Stimulated activated CD4-positive, alpha-beta T cell treated with anti-CD3 and anti-CD28 coated beads, Interleukin-15, amount 100 ng/mL, for 1 hour (primary cell): ENCODE results near the gene HINT1.
"Not testable (repeated sequence)": the region's sequence is repeated elsewhere in the genome, so short reads cannot be mapped to it uniquely, and the experiment has no call there.

Source experiments
- DNase-seq, 2 donors: peaks; one replicate each; pipeline ENCODE4 v3.0.0-alpha.2; 2020; ENCODE audit warnings: low read depth in 1 of 2, low spot score in 1 of 2

The HINT1 gene

DNA sequence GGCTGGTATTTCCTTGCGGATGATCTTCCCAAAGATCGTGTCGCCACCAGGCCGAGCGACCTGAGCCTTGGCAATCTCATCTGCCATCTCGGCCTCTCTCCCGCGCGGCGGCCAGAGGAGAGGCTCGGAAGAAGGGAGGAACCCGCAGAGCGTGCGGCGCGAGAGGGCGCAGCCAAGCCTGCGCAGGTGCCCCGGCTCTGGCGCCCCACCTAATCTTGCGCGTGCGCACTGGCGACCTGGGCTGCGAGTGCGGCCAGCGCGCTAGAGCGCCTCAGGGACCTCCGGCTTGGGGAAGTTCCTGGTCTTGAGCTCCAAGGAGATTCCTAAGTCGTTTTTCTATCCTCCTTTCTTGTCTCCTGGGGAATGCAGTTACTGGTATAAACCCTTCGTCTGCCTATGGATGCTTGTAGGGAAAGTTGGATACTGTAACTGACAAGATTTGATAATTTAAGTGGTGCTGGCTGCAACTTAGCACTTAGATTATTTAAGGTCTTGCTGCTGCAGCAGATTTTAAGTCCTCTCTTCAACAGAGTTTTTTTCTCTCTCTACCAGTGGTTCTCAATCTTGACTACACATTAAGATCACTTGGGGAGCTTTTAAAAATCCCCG is at the start of gene HINT1:
HINT1 (minus strand) TSS at position 138 of the 609 bp plus-strand sequence; CDS start at position 87, 51 bp downstream.
- DNase-seq = peak; percentile 84 to 91

- DNase-seq = no peak
These were observed 49.7 kb upstream of the HINT1 start for GRCh38 chr5:131214609-131215227.

- no peak for DNase-seq
These were observed 47.5 kb upstream of the HINT1 start for GRCh38 chr5:131212471-131213021.

DNA sequence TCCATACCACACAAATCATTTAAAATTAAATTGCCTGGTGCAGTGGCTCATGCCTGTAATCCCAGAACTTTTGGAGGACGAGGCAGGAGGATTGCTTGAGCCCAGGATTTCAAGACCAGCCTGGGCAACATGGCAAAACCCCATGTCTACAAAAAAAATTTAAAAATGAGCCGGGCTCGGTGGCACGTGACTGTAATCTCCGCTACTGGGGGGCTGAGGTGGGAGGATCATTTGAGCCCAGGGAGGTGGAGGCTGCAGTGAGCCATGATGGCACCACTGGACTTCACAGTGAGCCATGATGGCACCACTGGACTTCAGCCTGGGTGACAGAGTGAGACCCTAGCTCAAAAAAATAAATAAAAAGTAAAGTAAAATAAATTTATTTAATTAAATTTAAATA is 46.6 kb upstream of the HINT1 start:
- no peak for DNase-seq

GRCh38 chr5:131210151-131210510 is 45.1 kb upstream of the HINT1 start:
- DNase-seq = no peak

- DNase-seq = no peak
These were observed 44.6 kb upstream of the HINT1 start for GRCh38 chr5:131209506-131210150.

- DNase-seq = no peak
These were observed 44.1 kb upstream of the HINT1 start for GRCh38 chr5:131209175-131209505.

- DNase-seq = no peak
These were observed 41.7 kb upstream of the HINT1 start for GRCh38 chr5:131206772-131207171.

GRCh38 chr5:131206061-131206460 is 41.0 kb upstream of the HINT1 start:
- DNase-seq = no peak

DNA sequence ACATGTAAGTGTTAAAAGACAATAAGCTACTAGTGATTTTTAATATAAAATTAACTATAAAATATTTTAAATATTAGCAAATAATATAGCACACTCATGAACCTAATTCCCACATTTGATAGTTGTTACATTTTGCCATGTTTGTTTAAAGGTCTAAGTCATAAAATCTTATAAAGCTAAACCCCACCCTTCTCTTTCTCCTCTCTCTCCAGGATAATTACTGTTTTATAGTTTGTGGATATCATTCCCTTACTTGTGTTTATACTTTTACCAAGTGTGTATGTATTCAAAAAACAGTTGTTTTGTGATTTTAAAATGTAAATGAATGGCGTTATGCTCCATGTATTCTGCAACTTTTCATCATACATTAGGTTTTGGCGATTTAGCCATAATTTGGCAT is 39.9 kb upstream of the HINT1 start:
- DNase-seq = no peak

DNA sequence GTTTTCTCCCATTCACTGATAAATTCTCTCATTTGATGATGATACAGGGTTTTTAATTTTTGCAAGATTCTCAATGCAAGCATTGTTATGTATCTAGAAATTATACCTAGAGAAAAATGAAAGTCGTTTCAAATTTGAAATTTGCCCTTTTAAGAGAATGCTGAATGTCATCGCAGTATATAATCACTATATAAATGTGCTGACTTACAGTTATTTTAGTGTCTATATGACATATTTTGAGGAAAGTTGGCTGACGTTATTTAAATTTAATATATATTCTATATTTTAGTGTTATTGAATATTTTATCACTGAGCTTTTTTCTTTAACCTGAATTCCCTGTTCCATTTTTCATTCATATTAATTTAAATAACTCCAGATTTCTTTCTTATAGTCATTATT is 35.5 kb upstream of the HINT1 start:
- no peak for DNase-seq

DNA sequence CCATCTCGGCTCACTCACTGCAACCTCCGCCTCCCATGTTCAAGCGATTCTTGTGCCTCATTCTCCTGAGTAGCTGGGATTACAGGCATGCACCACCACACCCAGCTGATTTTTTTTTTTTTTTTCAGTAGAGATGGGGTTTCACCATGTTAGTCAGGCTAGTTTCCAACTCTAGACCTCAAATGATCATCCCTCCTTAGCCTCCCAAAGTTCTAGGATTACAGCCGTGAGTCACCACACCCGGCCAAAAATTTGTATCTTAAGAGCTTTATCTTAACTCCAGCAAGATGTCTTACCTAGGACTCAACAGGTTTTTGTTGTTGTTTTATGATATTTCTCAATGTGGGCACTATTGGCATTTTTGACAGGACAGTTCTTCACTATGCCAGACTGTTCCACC is 33.6 kb upstream of the HINT1 start:
- DNase-seq = no peak

- no peak for DNase-seq
These were observed 31.3 kb upstream of the HINT1 start for GRCh38 chr5:131196331-131196730.

DNA sequence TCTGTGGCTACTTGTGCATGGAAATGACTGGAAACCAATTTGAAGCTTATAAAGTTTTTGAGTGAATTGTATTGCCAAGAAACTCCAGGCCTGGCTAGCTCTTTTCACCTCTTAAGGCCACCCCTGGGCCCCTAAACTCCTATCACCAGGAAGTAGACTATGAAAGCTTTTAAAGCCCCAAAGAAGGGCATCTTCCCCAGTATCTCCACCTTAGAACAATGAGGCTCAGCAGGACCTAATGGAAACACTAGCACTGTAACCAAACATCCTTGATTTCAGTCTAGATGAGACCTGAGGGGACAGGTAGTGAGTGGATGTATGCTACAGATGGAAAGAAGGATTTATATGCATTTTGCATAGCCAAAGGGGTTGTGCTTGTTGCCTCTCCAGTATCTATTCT is 30.6 kb upstream of the HINT1 start:
- DNase-seq = no peak

DNA sequence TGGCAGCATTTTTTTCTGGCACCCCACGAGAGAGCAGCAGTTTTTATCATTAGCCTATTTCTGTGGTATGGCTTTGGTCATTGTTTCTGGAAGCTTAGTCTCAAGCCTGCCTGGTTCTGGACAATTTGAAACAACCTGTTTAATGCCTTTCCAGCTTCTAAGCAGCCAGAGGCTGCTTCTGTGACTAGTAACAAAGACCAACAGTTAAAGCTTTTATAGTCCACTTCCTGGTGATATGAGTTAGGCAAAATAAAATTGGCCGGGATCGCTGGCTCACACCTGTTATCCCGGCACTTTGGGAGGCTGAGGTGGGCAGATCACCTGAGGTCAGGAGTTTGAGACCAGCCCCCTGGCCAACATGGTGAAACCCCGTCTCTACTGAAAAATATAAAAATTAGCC is 29.7 kb upstream of the HINT1 start:
- no peak for DNase-seq

DNA sequence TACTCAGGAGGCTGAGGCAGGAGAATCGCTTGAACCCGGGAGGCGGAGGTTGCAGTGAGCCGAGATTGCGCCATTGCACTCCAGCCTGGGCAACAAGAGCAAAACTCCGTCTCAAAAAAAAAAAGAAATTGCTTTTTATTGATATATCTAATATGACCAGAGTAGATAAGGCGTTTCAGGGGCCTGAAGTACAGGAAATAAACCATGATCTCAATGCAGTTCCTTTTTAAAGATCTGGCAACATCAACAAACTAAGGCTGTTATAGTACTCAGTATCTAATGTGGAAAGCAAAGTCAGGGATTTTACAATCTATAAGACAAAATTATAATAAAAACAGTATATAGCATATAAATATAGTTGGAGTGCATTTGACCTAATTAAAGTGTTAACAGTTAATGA is 28.8 kb upstream of the HINT1 start:
- DNase-seq = not testable (repeated sequence)

DNA sequence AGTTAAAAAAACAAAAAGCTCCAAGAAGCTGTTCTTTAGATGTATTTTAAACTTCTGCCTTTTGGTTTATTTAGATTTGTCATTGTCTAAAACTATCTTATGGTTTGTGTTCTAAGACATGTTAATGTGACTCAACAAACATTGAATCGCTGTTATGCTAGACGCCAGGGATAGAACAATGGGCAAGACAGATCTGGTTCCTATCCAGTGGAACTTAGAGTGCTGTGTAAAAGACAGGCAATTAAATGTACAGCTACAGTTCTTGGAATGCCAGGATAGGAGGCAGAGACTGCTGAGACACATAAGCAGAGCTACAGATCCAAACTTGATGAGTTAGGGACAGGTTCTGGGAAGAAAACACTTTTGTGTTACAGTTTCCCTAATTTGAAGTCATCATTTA is 28.1 kb upstream of the HINT1 start:
- DNase-seq = no peak

- DNase-seq = no peak
These were observed 21.7 kb upstream of the HINT1 start for GRCh38 chr5:131186561-131187256.

DNA sequence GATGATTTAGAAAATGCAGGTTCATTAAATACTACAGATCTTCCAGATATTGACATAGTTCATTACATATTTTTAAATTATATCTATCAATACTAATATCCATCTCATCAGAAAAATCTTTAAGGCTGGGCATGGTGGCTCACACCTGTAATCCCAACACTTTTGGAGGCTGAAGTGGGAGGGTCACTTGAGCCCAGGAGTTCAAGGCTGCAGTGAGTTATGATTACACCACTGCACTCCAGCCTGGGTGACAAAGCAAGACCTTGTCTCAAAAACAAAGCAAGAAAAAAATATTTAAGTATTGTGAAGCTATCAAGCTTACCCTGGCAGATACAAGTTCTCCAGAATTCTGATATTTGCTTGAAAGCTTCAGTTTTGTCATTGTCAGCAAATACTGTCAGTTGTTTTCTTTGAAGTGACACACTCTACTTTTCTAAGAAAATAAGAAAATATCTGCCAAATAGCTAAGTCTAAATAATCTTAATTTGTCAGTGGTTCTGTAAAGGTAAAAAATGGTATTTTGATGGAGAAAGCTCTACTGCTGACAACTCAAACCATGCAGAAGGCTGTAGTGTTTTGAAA is 20.6 kb upstream of the HINT1 start:
- DNase-seq = no peak

DNA sequence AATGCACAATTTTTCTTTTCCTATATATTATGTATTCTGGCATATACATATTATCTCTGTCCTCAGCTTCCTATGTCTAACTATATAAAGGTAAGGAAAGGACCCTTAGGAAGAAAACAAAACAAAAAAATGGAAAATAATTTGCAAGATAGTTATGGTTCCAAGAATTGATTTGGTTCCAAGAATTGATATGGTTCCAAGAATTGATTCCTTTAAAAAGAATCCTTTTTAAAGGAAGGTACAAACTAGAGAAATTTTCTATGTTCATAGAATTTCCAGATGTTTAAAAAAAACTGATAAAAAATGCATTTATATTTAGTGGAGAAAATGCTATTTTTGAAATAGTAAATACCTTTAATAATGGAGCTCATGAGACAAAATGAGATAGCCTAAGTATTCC is 17.8 kb upstream of the HINT1 start:
- no peak for DNase-seq

DNA sequence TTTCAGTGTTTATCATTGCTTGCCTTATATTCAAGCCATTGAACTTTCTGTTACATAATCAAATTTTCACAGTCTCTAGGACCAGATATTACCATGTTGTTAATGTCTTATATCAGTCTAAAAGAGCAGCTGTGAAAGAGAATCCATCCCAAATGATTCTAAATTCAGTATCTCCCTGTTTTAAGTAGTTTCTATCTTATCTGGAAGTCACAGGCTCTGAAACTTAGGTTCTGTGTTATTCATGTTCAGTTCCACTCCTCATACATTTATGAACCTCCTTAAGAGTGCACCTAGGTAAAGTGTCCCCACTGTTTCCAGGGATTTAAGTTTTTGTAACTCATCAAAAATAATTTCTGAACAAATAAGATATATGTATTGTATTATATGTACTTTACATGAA is 15.4 kb upstream of the HINT1 start:
- no peak for DNase-seq
